ENCODE measurements around the gene PHKB.
A peak's percentile ranks its signal among the peaks of the same experiment; 100 is the strongest.

PHKB gene

DNA sequence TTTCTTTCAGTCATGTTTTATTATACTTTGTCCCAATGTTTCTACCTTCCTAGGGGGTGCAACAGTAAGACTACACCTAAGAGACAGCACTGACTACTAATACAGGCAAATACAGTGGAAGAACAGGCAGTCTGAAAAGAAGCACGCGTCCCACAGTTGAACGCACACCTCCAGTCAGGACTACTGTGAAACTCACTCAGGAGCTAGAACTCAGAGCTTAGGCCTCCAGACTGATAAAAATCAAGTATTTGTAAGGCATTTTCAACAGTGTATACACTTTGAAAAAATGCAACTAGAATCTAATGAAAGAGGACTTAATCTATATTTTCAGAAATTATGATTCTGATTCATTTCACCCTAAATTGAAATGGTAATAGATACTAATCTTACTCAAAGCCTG lies 14.7 kb upstream of the PHKB start:
- no peak for DNase-seq (ENCODE audit: low read depth, low spot score)
- TF ChIP-seq, protein P1, sequence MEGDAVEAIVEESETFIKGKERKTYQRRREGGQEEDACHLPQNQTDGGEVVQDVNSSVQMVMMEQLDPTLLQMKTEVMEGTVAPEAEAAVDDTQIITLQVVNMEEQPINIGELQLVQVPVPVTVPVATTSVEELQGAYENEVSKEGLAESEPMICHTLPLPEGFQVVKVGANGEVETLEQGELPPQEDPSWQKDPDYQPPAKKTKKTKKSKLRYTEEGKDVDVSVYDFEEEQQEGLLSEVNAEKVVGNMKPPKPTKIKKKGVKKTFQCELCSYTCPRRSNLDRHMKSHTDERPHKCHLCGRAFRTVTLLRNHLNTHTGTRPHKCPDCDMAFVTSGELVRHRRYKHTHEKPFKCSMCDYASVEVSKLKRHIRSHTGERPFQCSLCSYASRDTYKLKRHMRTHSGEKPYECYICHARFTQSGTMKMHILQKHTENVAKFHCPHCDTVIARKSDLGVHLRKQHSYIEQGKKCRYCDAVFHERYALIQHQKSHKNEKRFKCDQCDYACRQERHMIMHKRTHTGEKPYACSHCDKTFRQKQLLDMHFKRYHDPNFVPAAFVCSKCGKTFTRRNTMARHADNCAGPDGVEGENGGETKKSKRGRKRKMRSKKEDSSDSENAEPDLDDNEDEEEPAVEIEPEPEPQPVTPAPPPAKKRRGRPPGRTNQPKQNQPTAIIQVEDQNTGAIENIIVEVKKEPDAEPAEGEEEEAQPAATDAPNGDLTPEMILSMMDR (IDR thresholded peaks at IDR 0.05; ENCODE audit: low read depth, low read length): no peak
- in situ Hi-C loops (cut with HindIII; ENCODE audit: low sequenced_read_pairs): no loop called here

DNA sequence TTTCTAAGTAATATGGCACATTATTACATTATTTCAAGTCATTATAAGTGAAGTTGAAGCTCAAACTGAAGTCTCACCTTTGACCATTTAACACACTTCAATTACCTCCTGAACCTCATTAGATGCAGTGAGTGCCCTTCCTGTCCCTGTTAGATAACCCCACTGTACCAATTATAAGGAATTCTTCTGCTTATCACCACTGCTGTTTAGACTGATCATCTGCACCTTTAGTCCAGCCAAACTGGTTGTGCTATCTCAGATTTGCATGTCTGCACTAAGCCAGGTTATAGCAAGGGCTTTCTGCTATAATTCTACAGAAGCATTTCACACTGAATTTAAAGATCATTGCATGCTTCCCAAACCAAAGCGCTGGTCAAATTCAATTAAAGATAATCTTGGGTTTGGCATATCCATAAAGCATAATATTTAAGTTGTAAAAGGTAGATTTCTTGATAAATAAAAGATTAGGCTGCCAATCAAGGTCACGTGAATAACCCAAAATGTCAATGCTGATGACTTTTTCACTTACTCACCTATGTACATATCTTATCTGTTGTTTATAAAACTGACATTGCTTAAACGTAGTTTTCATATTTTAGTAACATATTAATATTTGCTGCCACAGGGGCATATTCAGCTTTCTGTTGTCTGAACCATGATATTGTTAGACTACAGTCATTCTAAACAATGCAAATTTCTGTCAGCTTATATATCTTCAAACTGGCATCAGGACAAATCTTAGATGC lies 12.1 kb upstream of the PHKB start:
- no peak for DNase-seq (ENCODE audit: low read depth, low spot score)
- in situ Hi-C loops (cut with HindIII; ENCODE audit: low sequenced_read_pairs): no loop called here
- H3K4me3 ChIP-seq (ENCODE audit: low read depth, low read length): no peak overlapping the region
- TF ChIP-seq, protein P1 (IDR thresholded peaks at IDR 0.05; ENCODE audit: low read depth, low read length): no peak

More for the DNA sequence above, 14.7 kb upstream of the PHKB start:
- no peak overlapping the region for H3K4me3 ChIP-seq (ENCODE audit: low read depth, low read length)

DNA sequence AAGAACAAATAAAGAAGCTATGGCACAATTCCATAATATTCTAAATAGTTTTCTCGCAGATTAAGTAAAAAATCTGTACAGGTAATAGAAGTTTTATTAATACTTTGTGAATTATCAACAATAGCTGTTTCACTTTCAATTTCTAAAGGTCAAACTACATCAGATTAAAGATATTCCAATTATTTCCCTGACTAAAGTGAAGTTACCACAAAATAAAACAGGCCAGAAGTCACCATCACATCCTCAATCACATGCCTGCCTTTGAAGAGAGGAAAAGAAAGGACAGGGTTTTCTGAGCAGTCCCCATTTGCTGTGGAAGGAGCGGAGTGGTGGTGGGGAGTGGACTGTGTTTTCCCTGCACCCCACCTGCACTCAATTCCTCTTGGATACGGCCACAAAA lies 11.3 kb upstream of the PHKB start:
- no peak overlapping the region for H3K4me3 ChIP-seq (ENCODE audit: low read depth, low read length)
- no peak for DNase-seq (ENCODE audit: low read depth, low spot score)
- TF ChIP-seq, protein P1 (IDR thresholded peaks at IDR 0.05; ENCODE audit: low read depth, low read length): no peak
- in situ Hi-C loops (cut with HindIII; ENCODE audit: low sequenced_read_pairs): no loop called here

DNA sequence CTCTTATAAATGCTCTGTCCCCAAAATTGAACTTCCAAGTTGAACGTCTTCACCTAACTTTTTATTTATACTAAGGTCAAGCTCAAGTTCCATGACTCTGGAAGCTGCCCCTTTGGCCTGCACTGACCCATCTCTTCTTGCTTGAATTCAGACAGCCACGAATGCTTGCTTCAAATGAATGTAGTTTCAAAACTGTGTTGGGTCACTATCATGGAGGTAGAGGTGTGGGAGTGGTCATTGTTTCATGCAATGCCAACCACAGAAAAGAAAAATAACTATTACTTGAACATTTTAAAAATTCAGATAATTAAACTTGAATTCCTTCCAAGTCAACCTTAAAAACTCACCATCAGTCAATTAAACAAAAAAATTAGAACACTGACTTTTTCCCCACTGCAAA lies 2.8 kb upstream of the PHKB start:
- in situ Hi-C loops (cut with HindIII; ENCODE audit: low sequenced_read_pairs): no loop called here
- H3K4me3 ChIP-seq (ENCODE audit: low read depth, low read length): no peak overlapping the region
- TF ChIP-seq, protein P1 (IDR thresholded peaks at IDR 0.05; ENCODE audit: low read depth, low read length): no peak
- no peak for DNase-seq (ENCODE audit: low read depth, low spot score)

DNA sequence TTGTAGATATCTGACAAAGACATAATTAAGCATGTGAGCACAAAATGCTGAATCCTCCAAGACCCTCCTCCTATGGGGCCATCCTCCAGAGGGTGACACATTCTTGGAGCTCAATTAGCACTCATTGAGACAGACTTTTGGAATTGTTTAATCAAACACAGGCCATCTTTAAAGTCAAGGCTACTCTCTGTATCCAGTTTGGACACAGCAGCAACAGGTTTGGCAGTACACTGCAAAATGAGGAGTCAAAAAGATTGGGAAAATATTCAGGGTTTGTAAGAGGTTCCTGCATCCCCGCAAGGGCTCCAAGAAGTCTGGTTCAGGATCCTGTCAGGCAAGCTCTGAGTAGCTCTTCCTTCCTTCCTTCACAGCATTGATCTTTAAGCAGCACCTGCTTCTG lies 1.5 kb upstream of the PHKB start:
- TF ChIP-seq, protein P1 (IDR thresholded peaks at IDR 0.05; ENCODE audit: low read depth, low read length): no peak
- DNase-seq (ENCODE audit: low read depth, low spot score): no peak
- no peak overlapping the region for H3K4me3 ChIP-seq (ENCODE audit: low read depth, low read length)
- in situ Hi-C loops (cut with HindIII; ENCODE audit: low sequenced_read_pairs): no loop called here

DNA sequence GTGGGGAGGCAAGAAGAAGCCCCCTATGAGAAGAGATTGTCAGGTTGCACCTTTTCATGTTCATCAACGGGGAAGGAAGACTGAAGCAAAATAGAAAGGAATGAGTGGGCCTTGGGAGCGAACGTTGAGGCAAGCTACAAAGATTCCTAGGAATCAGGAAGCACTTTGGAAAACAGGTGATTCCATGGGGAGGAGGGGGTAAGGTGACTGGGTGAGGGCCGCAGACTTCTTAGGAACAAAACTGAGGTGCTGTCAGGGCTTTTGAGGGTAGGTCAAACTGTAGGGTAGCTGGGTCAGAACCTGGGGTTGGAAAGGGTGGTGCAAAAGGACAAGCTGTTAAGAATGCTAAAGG lies 796 bp upstream of the PHKB start:
- TF ChIP-seq, protein P1 (IDR thresholded peaks at IDR 0.05; ENCODE audit: low read depth, low read length): no peak
- DNase-seq (ENCODE audit: low read depth, low spot score): no peak
- in situ Hi-C loops (cut with HindIII; ENCODE audit: low sequenced_read_pairs): no loop called here
- H3K4me3 ChIP-seq (ENCODE audit: low read depth, low read length): peak overlapping the region; percentile 97
